M059J (cell line): ENCODE measurements around the gene DAPK1. TPM values are rescaled to one million over a fixed set of nuclear protein-coding genes. Genes with fewer than 3 reads are reported as not detected.

Experiments used
- DNase-seq: peaks from one replicate; pipeline ENCODE4 v3.0.0-alpha.2; 2012; ENCODE audit warnings: low read depth
- total RNA-seq: library from RNA; depleted of rRNA; stranded (reverse); fragments of >200 nt; shearing (Covaris generic); gene quantifications from 2 replicates; pipeline ENCODE4 v1.2.3, GENCODE V29; 2014

DAPK1 gene
- total RNA-seq, 1 experiment from 2014 or later, result 40.0 TPM

- DNase-seq, result no peak
Observed at GRCh38 chr9:87643107-87643650, 145.5 kb downstream of the DAPK1 start.

DNA sequence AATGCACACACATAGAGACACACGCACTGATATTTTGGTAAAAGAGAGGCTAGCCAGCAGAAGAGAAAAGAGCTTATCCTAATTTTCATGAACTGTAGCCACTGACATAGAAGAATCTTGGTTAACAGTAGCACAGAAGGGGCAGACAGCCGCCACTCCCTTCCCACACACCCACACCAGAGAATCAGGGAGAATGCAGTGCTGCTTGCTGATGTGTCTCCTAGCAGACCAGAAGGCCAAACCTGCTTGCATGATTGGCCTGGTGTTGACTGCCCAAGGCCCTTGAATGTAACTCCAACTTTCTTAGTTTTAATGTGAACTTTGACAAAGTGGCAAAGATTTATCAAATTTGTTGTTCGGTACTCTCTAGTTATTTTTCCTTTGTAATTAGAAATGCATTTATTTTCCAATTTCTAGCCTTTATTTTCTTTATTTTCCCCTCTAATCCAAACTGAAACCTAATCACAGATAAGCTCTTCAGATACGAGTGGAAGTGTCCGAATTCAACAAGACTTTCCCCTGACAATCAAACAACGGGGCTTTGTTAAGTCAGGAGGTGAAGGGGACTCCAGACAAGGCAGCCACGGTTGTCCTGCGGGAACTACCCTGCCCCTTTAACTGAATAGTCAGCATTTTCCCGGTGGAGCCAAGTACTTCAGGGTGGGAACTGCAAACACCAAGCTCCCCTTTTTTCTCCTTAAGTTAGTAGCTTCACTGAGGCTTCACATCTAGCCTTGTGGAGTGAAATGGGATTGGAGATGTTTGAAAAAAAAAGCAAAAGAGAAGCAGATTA is 146.3 kb downstream of the DAPK1 start:
- no peak for DNase-seq

GRCh38 chr9:87644659-87645058 is 147.0 kb downstream of the DAPK1 start:
- peak; percentile 15 for DNase-seq

DNA sequence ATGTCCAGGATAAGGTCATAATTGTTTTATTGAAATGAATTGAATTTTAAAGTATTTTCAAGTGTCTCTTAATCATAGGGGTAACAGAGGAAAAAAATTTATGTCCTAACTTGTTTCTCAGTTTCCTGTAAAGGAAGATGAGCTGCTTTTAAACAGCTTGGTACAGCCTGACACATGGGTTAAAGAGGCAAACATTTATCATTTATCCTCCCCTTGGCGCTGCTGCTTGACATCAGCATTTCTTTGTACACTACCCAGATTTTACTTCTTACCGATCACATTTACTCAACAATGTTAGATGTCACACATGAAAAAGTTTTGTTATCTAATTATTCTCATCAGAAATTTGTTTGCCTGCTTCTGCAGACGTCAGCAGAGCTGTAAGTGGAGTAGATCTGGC is 148.9 kb downstream of the DAPK1 start:
- no peak for DNase-seq

DNA sequence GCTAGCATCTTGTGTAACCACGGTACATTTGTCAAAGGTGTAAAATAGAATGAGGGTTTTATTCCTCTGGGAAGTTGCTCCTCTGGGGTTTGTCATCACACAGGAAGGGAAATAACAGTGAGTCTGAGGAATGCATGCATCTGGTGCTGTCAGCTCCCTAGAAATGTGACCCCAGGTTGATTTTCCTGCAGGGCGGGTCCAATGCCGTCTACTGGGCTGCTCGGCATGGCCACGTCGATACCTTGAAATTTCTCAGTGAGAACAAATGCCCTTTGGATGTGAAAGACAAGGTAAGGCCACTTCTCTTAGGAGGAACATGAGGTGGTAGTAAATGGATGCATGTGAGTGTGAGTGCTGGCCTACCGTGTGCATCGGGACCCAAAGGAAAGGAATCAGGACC is 149.4 kb downstream of the DAPK1 start:
- DNase-seq, result no peak

DNA sequence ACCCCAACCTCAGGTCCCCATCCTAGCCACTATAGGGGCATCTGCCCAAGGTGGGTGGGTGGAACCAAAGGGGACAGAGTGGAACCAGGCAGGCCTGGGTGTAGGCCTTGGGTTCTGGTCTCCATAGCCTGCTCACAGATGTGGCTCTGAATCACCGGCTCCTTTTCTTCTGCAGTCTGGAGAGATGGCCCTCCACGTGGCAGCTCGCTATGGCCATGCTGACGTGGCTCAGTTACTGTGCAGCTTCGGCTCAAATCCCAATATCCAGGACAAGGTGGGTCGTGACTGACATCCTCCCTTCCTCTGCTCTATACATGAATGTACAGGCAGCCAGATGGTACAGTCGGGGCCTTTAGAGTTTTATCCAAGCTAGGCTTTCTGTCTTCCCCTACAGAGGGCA is 150.9 kb downstream of the DAPK1 start:
- no peak for DNase-seq

DNA sequence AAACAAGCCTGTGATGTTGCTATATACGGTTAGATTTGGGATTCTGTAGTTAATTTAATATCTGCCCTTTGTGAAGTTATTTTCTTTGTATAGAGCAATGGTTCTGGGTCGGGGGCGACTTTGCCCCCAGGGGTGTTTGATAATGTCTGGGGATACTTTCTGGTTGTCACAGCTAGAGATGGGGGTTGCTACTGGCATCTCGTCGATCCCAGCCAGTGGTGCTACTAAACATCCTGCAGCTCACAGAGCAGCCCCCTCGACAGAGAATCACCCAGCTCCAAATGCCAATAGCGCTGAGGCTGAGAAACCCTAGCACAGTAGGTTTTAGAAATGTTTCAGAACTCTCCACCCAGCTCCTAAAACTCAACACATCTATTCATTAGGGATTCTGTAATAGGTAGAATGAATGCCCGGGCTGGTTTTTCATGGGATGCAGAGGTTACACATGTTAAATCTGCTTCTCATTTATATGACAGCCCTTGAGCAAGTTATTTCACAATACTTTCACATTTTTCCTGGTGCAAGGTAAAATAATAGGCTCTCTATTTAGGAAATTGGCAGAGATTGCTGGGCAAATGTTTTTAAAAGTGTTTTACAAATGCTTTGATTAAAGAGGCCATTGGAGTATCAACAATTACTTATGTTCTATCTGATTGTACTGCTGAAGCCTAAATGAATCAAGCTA is 153.1 kb downstream of the DAPK1 start:
- DNase-seq, result no peak

DNA sequence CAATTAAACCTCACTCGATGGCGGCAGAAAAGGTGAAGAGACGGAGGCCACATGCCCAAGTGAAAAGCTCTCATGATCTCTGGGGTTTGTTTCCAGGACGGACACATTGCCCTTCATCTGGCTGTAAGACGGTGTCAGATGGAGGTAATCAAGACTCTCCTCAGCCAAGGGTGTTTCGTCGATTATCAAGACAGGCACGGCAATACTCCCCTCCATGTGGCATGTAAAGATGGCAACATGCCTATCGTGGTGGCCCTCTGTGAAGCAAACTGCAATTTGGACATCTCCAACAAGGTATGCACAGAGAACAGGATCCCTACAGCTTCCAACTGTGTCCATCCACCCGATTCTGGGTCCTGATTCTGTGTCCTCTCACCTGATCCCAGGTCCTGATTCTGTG is 153.8 kb downstream of the DAPK1 start:
- no peak for DNase-seq

GRCh38 chr9:87653941-87654340 is 156.3 kb downstream of the DAPK1 start:
- no peak for DNase-seq

DNA sequence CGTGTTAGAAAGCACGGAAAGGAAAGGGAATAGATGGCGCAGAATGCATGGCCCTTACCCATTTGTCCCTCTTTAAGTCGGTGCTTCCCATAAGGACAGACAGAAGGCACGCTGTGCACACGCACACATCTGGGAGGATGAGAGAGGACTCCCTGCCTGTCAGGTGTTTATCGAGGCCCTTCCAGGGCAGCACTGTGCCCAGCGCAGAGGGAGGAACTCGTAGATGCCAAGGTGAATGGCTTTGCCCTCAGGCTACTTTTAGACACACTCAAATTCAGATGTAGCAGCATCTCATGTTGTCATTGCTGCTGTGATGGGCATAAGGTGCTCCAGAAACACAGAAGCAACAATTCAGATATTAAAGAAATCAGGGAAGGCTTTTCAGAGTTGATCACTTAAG is 158.1 kb downstream of the DAPK1 start:
- no peak for DNase-seq

DNA sequence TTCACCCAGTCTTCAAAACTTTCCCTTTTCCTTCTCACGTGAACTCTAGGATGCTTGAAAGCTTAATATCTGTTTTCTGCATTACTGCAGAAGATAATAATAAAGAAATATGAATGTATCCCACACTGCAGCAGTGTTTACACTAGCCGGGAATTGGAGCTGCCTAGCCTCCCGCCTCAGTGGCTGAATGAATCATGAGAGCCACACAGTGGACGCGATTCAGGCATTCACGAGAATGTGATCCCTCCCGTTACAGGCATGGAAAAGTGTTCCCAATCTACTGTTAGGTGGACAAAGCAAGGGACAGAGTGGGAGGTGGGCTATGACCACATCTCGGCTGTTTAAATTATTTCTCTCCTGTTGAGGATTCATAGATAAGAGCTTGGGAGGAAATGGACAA is 158.8 kb downstream of the DAPK1 start:
- peak; percentile 9 for DNase-seq

DNA sequence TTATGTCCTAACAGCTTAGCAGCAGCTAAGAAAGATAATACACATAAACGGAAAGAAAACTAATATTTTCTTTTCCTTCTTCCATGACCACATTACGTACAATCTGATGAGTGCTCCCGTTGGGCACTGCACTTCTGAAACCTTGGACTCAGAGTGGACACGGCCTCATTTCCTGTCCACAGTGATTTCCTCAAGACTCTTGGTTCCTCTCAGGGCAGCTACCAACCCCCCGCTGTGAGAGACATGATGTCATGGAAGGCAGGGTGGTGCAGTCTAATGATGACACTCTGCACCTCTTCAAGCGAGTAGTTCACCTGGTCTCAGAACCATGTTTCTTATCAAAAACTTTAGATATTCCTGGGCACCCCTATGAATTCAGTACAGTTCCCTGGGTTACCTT is 159.5 kb downstream of the DAPK1 start:
- DNase-seq, result peak; percentile 8

GRCh38 chr9:87657893-87658292 is 160.2 kb downstream of the DAPK1 start:
- DNase-seq, result no peak

- DNase-seq, result no peak
Observed at GRCh38 chr9:87658511-87658910, 160.8 kb downstream of the DAPK1 start.

GRCh38 chr9:87659534-87660419 is 162.1 kb downstream of the DAPK1 start:
- DNase-seq, result no peak

DNA sequence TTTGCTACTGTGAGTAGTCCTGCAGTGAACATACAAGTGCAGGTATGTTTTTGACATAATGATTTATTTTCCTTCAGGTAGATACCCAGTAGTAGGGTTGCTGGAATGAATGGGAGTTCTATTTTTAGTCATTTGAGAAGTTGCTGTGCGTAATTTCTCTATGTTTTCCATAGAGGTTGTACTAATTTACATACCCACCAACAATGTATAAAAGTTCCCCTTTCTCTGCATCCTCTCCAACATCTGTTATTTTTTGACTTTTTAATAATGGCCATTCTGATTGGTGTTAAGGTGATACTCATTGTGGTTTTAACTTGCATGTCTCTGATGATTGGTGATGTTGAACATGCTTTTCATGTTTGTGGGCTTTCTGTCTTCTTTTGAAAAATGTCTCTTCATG is 163.6 kb downstream of the DAPK1 start:
- no peak for DNase-seq

GRCh38 chr9:87662808-87663528 is 165.3 kb downstream of the DAPK1 start:
- peak; percentile 93 for DNase-seq

GRCh38 chr9:87663556-87663955 is 165.9 kb downstream of the DAPK1 start:
- no peak for DNase-seq

- no peak for DNase-seq
Observed at GRCh38 chr9:87664153-87665060, 166.7 kb downstream of the DAPK1 start.

- DNase-seq, result no peak
Observed at GRCh38 chr9:87665505-87665904, 167.8 kb downstream of the DAPK1 start.
